SK-N-SH (cell line): ENCODE results near the gene ATF3.

Experiments
- EP300 ChIP-seq, 2 experiments: IDR thresholded peaks; 2 replicates each; pipeline versions ENCODE4 v1.4.0 to v1.6.1; 2012; ENCODE audit warnings: borderline replicate concordance in 1 of 2, low read depth in 1 of 2, low read length in 1 of 2
- MAX ChIP-seq: IDR thresholded peaks from 2 replicates; pipeline ENCODE4 v1.4.0; 2012; ENCODE audit warnings: low read depth
- POLR2AphosphoS5 ChIP-seq: IDR thresholded peaks from 2 replicates; pipeline ENCODE4 v1.6.1; 2012; ENCODE audit warnings: low read depth, low read length
- RAD21 ChIP-seq: IDR thresholded peaks from 2 replicates; pipeline ENCODE4 v1.6.1; 2012; ENCODE audit warnings: mild to moderate bottlenecking, low read length
- RFX5 ChIP-seq: IDR thresholded peaks from 2 replicates; pipeline ENCODE4 v1.6.1; 2012; ENCODE audit warnings: mild to moderate bottlenecking, improper control_type of control experiment, low read length
- TF ChIP-seq, protein P1 (sequence below): fragments of 200-600 bp; sonication (generic); IDR thresholded peaks from 2 replicates; pipeline ENCODE4 v1.6.1; 2017; ENCODE audit warnings: antibody characterized with exemption, mild to moderate bottlenecking, moderate library complexity
- TF ChIP-seq, protein P2 (sequence below): IDR thresholded peaks from 2 replicates; pipeline ENCODE4 v1.4.0; 2012; ENCODE audit warnings: low read depth, borderline replicate concordance
- TF ChIP-seq, protein P3 (sequence below): IDR thresholded peaks from 2 replicates; pipeline ENCODE4; 2012

DNA sequence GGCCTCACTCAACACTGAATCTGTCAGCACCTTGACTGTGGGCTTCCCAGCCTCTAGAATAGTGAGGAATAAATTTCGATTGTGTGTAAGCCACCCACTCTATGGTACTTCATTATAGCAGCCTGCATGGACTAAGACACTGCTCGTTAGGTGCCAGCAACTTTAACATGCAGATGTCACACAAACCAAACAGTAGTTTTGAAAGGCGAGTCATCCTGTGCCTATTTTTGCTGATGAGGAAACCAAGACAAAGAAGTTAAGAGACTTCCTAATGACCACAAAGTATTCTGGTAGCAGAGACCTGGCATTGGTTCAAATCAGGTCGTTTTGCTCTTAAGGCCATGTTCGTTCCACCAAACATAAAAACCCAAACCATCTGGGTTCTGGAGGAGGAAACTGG lies 48.2 kb downstream of the ATF3 start:
- TF ChIP-seq, protein P1, sequence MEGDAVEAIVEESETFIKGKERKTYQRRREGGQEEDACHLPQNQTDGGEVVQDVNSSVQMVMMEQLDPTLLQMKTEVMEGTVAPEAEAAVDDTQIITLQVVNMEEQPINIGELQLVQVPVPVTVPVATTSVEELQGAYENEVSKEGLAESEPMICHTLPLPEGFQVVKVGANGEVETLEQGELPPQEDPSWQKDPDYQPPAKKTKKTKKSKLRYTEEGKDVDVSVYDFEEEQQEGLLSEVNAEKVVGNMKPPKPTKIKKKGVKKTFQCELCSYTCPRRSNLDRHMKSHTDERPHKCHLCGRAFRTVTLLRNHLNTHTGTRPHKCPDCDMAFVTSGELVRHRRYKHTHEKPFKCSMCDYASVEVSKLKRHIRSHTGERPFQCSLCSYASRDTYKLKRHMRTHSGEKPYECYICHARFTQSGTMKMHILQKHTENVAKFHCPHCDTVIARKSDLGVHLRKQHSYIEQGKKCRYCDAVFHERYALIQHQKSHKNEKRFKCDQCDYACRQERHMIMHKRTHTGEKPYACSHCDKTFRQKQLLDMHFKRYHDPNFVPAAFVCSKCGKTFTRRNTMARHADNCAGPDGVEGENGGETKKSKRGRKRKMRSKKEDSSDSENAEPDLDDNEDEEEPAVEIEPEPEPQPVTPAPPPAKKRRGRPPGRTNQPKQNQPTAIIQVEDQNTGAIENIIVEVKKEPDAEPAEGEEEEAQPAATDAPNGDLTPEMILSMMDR: no peak
- TF ChIP-seq, protein P2, sequence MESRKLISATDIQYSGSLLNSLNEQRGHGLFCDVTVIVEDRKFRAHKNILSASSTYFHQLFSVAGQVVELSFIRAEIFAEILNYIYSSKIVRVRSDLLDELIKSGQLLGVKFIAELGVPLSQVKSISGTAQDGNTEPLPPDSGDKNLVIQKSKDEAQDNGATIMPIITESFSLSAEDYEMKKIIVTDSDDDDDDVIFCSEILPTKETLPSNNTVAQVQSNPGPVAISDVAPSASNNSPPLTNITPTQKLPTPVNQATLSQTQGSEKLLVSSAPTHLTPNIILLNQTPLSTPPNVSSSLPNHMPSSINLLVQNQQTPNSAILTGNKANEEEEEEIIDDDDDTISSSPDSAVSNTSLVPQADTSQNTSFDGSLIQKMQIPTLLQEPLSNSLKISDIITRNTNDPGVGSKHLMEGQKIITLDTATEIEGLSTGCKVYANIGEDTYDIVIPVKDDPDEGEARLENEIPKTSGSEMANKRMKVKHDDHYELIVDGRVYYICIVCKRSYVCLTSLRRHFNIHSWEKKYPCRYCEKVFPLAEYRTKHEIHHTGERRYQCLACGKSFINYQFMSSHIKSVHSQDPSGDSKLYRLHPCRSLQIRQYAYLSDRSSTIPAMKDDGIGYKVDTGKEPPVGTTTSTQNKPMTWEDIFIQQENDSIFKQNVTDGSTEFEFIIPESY: no peak
- TF ChIP-seq RAD21 (no peak), POLR2AphosphoS5 (no peak), EP300 (IDR thresholded peaks at IDR 0.05; ENCODE audit: borderline replicate concordance in 1 of 2, low read depth in 1 of 2, low read length in 1 of 2) (no peak), MAX (no peak), RFX5 (no peak)
- TF ChIP-seq, protein P3, sequence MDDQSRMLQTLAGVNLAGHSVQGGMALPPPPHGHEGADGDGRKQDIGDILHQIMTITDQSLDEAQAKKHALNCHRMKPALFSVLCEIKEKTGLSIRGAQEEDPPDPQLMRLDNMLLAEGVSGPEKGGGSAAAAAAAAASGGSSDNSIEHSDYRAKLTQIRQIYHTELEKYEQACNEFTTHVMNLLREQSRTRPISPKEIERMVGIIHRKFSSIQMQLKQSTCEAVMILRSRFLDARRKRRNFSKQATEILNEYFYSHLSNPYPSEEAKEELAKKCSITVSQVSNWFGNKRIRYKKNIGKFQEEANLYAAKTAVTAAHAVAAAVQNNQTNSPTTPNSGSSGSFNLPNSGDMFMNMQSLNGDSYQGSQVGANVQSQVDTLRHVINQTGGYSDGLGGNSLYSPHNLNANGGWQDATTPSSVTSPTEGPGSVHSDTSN: no peak
